CD14-positive monocyte (primary cell): Measurements from ENCODE around the gene ADAR. TPM values are rescaled to one million over a fixed set of nuclear protein-coding genes. Genes with fewer than 3 reads are reported as not detected.

Experiments used
- DNase-seq, 3 donors: peaks; one replicate each; pipeline ENCODE4 v3.0.0-alpha.2; 2011 to 2022
- H2AFZ ChIP-seq: 2 replicates; pipeline ENCODE4 v1.6.0; 2012; ENCODE audit warnings: mild to moderate bottlenecking, low read depth, low read length, inconsistent platforms; ENCODE audit not compliant: insufficient read depth, poor library complexity, severe bottlenecking
- H3K27ac ChIP-seq, 2 donors: 1 replicate in 1 of 2; 2 replicates in 1 of 2; pipeline ENCODE4 v1.5.1; 2012 to 2013; ENCODE audit warnings: low read length in 2 of 2, control low read depth in 1 of 2, inconsistent platforms in 1 of 2, low read depth in 1 of 2, mild to moderate bottlenecking in 1 of 2
- H3K27me3 ChIP-seq, 2 donors: one replicate each; pipeline versions ENCODE4 v1.6.0 to v1.6.1; 2011 to 2013; ENCODE audit warnings: low read length in 2 of 2; ENCODE audit not compliant: control insufficient read depth in 2 of 2, insufficient read depth in 2 of 2
- H3K36me3 ChIP-seq, 2 donors: replicated peaks in 1 of 2; 1 replicate in 1 of 2; 2 replicates in 1 of 2; pipeline versions ENCODE4 v1.5.1 to v1.6.1; 2012 to 2013; ENCODE audit warnings: low read length in 2 of 2, control low read depth in 1 of 2, inconsistent platforms in 1 of 2, mild to moderate bottlenecking in 1 of 2; ENCODE audit not compliant: insufficient read depth in 2 of 2, control insufficient read depth in 1 of 2
- H3K4me1 ChIP-seq, 2 donors: 1 replicate in 1 of 2; 2 replicates in 1 of 2; pipeline versions ENCODE4 v1.5.1 to v1.6.1; 2012 to 2013; ENCODE audit warnings: low read length in 2 of 2, control low read depth in 1 of 2, inconsistent platforms in 1 of 2, mild to moderate bottlenecking in 1 of 2, moderate library complexity in 1 of 2; ENCODE audit not compliant: insufficient read depth in 2 of 2, control insufficient read depth in 1 of 2
- H3K4me2 ChIP-seq: replicated peaks from 2 replicates; pipeline ENCODE3; 2012; ENCODE audit warnings: low read length, moderate library complexity, mild to moderate bottlenecking; ENCODE audit not compliant: poor library complexity, severe bottlenecking; ENCODE audit errors: extremely low read depth
- H3K4me3 ChIP-seq, 3 experiments: fragments of 200-600 bp in 1 of 3; sonication (generic) in 1 of 3; replicated peaks in 1 of 3; 1 replicate in 2 of 3; 2 replicates in 1 of 3; pipeline ENCODE4 v1.5.1; 2011 to 2013; ENCODE audit warnings: low read length in 3 of 3, mild to moderate bottlenecking in 3 of 3, control low read depth in 2 of 3, low read depth in 2 of 3, inconsistent platforms in 1 of 3, moderate library complexity in 1 of 3
- H3K79me2 ChIP-seq: 2 replicates; pipeline ENCODE4 v1.6.0; 2012; ENCODE audit warnings: mild to moderate bottlenecking, control low read depth, inconsistent platforms, low read length, moderate library complexity; ENCODE audit not compliant: insufficient read depth
- H3K9ac ChIP-seq: 2 replicates; pipeline ENCODE4 v1.6.0; 2017; ENCODE audit warnings: low read length, mild to moderate bottlenecking; ENCODE audit not compliant: insufficient read depth, poor library complexity, severe bottlenecking
- H3K9me3 ChIP-seq, 2 donors: replicated peaks in 1 of 2; 1 replicate in 1 of 2; 2 replicates in 1 of 2; pipeline versions ENCODE4 v1.5.1 to v1.6.1; 2012 to 2013; ENCODE audit warnings: low read length in 2 of 2, control low read depth in 1 of 2; ENCODE audit not compliant: control insufficient read depth in 1 of 2, insufficient read depth in 1 of 2
- H4K20me1 ChIP-seq: 2 replicates; pipeline ENCODE4 v1.6.0; 2012; ENCODE audit warnings: mild to moderate bottlenecking, low read length, control low read depth, moderate library complexity; ENCODE audit not compliant: insufficient read depth
- H3K27ac Mint-ChIP-seq, 7 donors: one replicate each; pipeline ENCODE4 v1.8.0; 2020; ENCODE audit warnings: mild to moderate bottlenecking in 7 of 7, mixed read lengths in 7 of 7, moderate library complexity in 6 of 7, inconsistent platforms in 2 of 7
- H3K27me3 Mint-ChIP-seq, 3 donors: one replicate each; pipeline ENCODE4 v1.8.0; 2021 to 2022; ENCODE audit warnings: low read depth in 3 of 3, mild to moderate bottlenecking in 3 of 3, mixed read lengths in 3 of 3, moderate library complexity in 3 of 3, inconsistent platforms in 1 of 3
- H3K36me3 Mint-ChIP-seq, 2 donors: one replicate each; pipeline ENCODE4 v1.8.0; 2020; ENCODE audit warnings: mixed read lengths in 2 of 2, inconsistent platforms in 1 of 2, mild to moderate bottlenecking in 1 of 2
- H3K4me1 Mint-ChIP-seq: one replicate; pipeline ENCODE4 v1.8.0; 2020; ENCODE audit warnings: mild to moderate bottlenecking, mixed read lengths
- H3K4me3 Mint-ChIP-seq, 2 donors: one replicate each; pipeline ENCODE4 v1.8.0; 2020; ENCODE audit warnings: mild to moderate bottlenecking in 2 of 2, mixed read lengths in 2 of 2, moderate library complexity in 1 of 2
- H3K9me3 Mint-ChIP-seq, 7 donors: one replicate each; pipeline ENCODE4 v1.8.0; 2020 to 2022; ENCODE audit warnings: mixed read lengths in 7 of 7, mild to moderate bottlenecking in 6 of 7, moderate library complexity in 6 of 7, inconsistent platforms in 2 of 7
- CTCF ChIP-seq: fragments of 200-600 bp; IDR thresholded peaks from one replicate; pipeline ENCODE4 v1.8.0; 2022; ENCODE audit warnings: antibody characterized with exemption, mild to moderate bottlenecking
- WGBS: methylation state at CpG from one replicate; pipeline ENCODE4 v1.1.5; 2013; ENCODE audit warnings: missing lambda C conversion rate; ENCODE audit not compliant: insufficient coverage; 5-methylcytosine and 5-hydroxymethylcytosine counted together
- intact Hi-C, 2 donors: fragments of 100-400 bp; cut with micrococcal nuclease; formaldehyde crosslinking; loops; one replicate each; pipeline versions ENCODE4 v1.15.0 to v1.15.1; 2023
- polyA plus RNA-seq, 3 donors: library from polyadenylated mRNA; depleted of rRNA in 1 of 3; unstranded in 2 of 3; stranded (reverse) in 1 of 3; fragments of 300-500 nt in 2 of 3; fragments of >200 nt in 1 of 3; fragmentation: Illumina TruSeq in 2 of 3; gene quantifications; 1 replicate in 2 of 3; 2 replicates in 1 of 3; pipeline ENCODE4 v1.2.3, GENCODE V29; 2012 to 2021

ADAR gene
- polyA plus RNA-seq, 3 donors = 57.3 to 100 (median 91.6) TPM

GRCh38 chr1:154589780-154590179 lies 18.2 kb downstream of the ADAR start:
- Histone ChIP-seq H3K9ac (no peak overlapping the region), H2AFZ (no peak overlapping the region), H4K20me1 (peaks cover 100% of the 10 kb centered on the region), H3K79me2 (peaks cover 3% of the 10 kb centered on the region), H3K4me2 (no peak overlapping the region), H3K36me3 (peaks cover 99 to 100% of the 10 kb centered on the region in 2 donors), H3K9me3 (no peaks in the 10 kb centered on the region), H3K4me1 (no peaks in the 10 kb centered on the region), H3K27ac (no peak overlapping the region), H3K4me3 (no peak overlapping the region), H3K27me3 (no peaks in the 10 kb centered on the region)
- no peaks in the 10 kb centered on the region for H3K9me3 Mint-ChIP-seq
- no peak overlapping the region for H3K4me3 Mint-ChIP-seq
- intact Hi-C loops = loop anchor here in 1 of 2 donors (10.0 kb wide), 1 partner anchor 55 kb away; no protein-coding TSS in a partner anchor
- H3K27ac Mint-ChIP-seq = peak overlapping the region in 1 of 7 donors; percentile 82
- peaks cover 96 to 100% of the 10 kb centered on the region in 2 donors for H3K36me3 Mint-ChIP-seq
- 96% methylated on average over 7 of the region's 10 CpGs for WGBS
- no peaks in the 10 kb centered on the region for H3K4me1 Mint-ChIP-seq
- DNase-seq = no peak
- TF ChIP-seq CTCF = no peak
- no peaks in the 10 kb centered on the region for H3K27me3 Mint-ChIP-seq

GRCh38 chr1:154586641-154587040 lies 21.3 kb downstream of the ADAR start:
- Histone ChIP-seq H3K4me1 (no peaks in the 10 kb centered on the region), H3K9me3 (no peaks in the 10 kb centered on the region), H3K27me3 (no peaks in the 10 kb centered on the region), H3K9ac (no peak overlapping the region), H4K20me1 (peaks cover 100% of the 10 kb centered on the region), H3K4me2 (no peak overlapping the region), H3K4me3 (no peak overlapping the region), H3K79me2 (no peaks in the 10 kb centered on the region), H3K27ac (no peak overlapping the region), H3K36me3 (peaks cover 100% of the 10 kb centered on the region in 2 donors), H2AFZ (no peak overlapping the region)
- DNase-seq = no peak
- peaks cover 97 to 100% of the 10 kb centered on the region in 2 donors for H3K36me3 Mint-ChIP-seq
- H3K27me3 Mint-ChIP-seq = peaks cover 0 to 1% (median 0%) of the 10 kb centered on the region in 3 donors
- no peaks in the 10 kb centered on the region for H3K9me3 Mint-ChIP-seq
- intact Hi-C loops = loop anchor here in 1 of 2 donors (10.0 kb wide), 1 partner anchor 58 kb away; no protein-coding TSS in a partner anchor
- 98% methylated on average over 3 of the region's 6 CpGs for WGBS
- H3K4me3 Mint-ChIP-seq = no peak overlapping the region
- TF ChIP-seq CTCF = no peak
- H3K4me1 Mint-ChIP-seq = no peaks in the 10 kb centered on the region
- peak overlapping the region in 1 of 7 donors; percentile 71 for H3K27ac Mint-ChIP-seq
